ENCODE data around the gene TANGO2.

Gene TANGO2

GRCh38 chr22:20026204-20026908 lies 5.4 kb downstream of the TANGO2 start:
- Histone ChIP-seq H4K91ac (ENCODE audit: low read length) (no peak overlapping the region), H2AK5ac (ENCODE audit: low read length, severe bottlenecking) (no peak overlapping the region), H2BK12ac (ENCODE audit: low read length in 2 of 2) (no peak overlapping the region), H3K4ac (ENCODE audit: low read depth in 1 of 2, low read length in 2 of 2) (no peak overlapping the region), H3K4me1 (ENCODE audit: control insufficient read depth, insufficient read depth, low read depth, low read length) (peaks cover 17% of the 10 kb centered on the region), H3K18ac (ENCODE audit: low read depth in 1 of 2, low read length in 2 of 2) (no peak overlapping the region), H3K27me3 (ENCODE audit: control insufficient read depth in 1 of 2, insufficient read depth in 1 of 2, low read length in 2 of 2) (no peaks in the 10 kb centered on the region), H3K9me3 (ENCODE audit: control insufficient read depth, low read length) (no peaks in the 10 kb centered on the region), H2BK120ac (ENCODE audit: low read depth, low read length) (no peak overlapping the region), H2AFZ (ENCODE audit: low read depth, low read length) (no peak overlapping the region), H3K36me3 (ENCODE audit: control insufficient read depth in 1 of 2, insufficient read depth in 2 of 2, low read depth in 1 of 2, low read length in 2 of 2) (peaks cover 7 to 46% of the 10 kb centered on the region in 2 experiments), H3K9ac (ENCODE audit: low read length) (no peak overlapping the region), H3K27ac (ENCODE audit: low read length, poor library complexity, severe bottlenecking) (no peak overlapping the region), H2BK15ac (ENCODE audit: low read depth, poor library complexity, severe bottlenecking) (no peak overlapping the region), H2BK5ac (ENCODE audit: low read depth, low read length, poor library complexity, severe bottlenecking) (no peak overlapping the region), H3K79me1 (replicated peaks; ENCODE audit: low read length, poor library complexity, severe bottlenecking) (peaks cover 53% of the 10 kb centered on the region), H3K4me2 (ENCODE audit: low read length, poor library complexity, severe bottlenecking) (no peak overlapping the region), H3K23ac (ENCODE audit: low read length in 2 of 2) (no peak overlapping the region), H3K4me3 (ENCODE audit: insufficient read depth in 1 of 2, low read depth in 1 of 2, low read length in 2 of 2) (no peak overlapping the region), H4K8ac (ENCODE audit: low read length) (no peak overlapping the region), H3K14ac (ENCODE audit: low read length in 2 of 2) (no peak overlapping the region)
- DNase-seq = no peak
- over 99% methylated on average over 7 of the region's 13 CpGs for WGBS

GRCh38 chr22:20026996-20027601 lies 6.2 kb downstream of the TANGO2 start:
- WGBS = 84% methylated on average over 12 of the region's 12 CpGs
- Histone ChIP-seq H3K4ac (ENCODE audit: low read depth in 1 of 2, low read length in 2 of 2) (no peak overlapping the region), H3K9ac (ENCODE audit: low read length) (no peak overlapping the region)

GRCh38 chr22:20027966-20028854 lies 7.3 kb downstream of the TANGO2 start:
- DNase-seq = peak; percentile 23
- Histone ChIP-seq H3K14ac (ENCODE audit: low read length in 2 of 2) (no peak overlapping the region), H2BK120ac (ENCODE audit: low read depth, low read length) (no peak overlapping the region), H3K27me3 (ENCODE audit: control insufficient read depth in 1 of 2, insufficient read depth in 1 of 2, low read length in 2 of 2) (no peaks in the 10 kb centered on the region), H3K9me3 (ENCODE audit: control insufficient read depth, low read length) (no peaks in the 10 kb centered on the region), H3K4ac (ENCODE audit: low read depth in 1 of 2, low read length in 2 of 2) (no peak overlapping the region), H2AK5ac (ENCODE audit: low read length, severe bottlenecking) (no peak overlapping the region), H3K4me1 (ENCODE audit: control insufficient read depth, insufficient read depth, low read depth, low read length) (peaks cover 5% of the 10 kb centered on the region), H2BK12ac (ENCODE audit: low read length in 2 of 2) (no peak overlapping the region), H3K36me3 (ENCODE audit: control insufficient read depth in 1 of 2, insufficient read depth in 2 of 2, low read depth in 1 of 2, low read length in 2 of 2) (peaks cover 20 to 58% of the 10 kb centered on the region in 2 experiments), H3K79me1 (replicated peaks; ENCODE audit: low read length, poor library complexity, severe bottlenecking) (peaks cover 57% of the 10 kb centered on the region), H3K9ac (ENCODE audit: low read length) (no peak overlapping the region), H4K8ac (ENCODE audit: low read length) (no peak overlapping the region), H3K27ac (ENCODE audit: low read length, poor library complexity, severe bottlenecking) (no peak overlapping the region), H3K4me3 (ENCODE audit: insufficient read depth in 1 of 2, low read depth in 1 of 2, low read length in 2 of 2) (no peak overlapping the region), H2BK5ac (ENCODE audit: low read depth, low read length, poor library complexity, severe bottlenecking) (no peak overlapping the region), H2BK15ac (ENCODE audit: low read depth, poor library complexity, severe bottlenecking) (no peak overlapping the region), H2AFZ (ENCODE audit: low read depth, low read length) (no peak overlapping the region), H3K23ac (ENCODE audit: low read length in 2 of 2) (no peak overlapping the region), H3K4me2 (ENCODE audit: low read length, poor library complexity, severe bottlenecking) (no peak overlapping the region), H4K91ac (ENCODE audit: low read length) (no peak overlapping the region), H3K18ac (ENCODE audit: low read depth in 1 of 2, low read length in 2 of 2) (no peak overlapping the region)
- WGBS = 88% methylated on average over 9 of the region's 12 CpGs

More at GRCh38 chr22:20026996-20027601, 6.2 kb downstream of the TANGO2 start:
- Histone ChIP-seq H2BK15ac (ENCODE audit: low read depth, poor library complexity, severe bottlenecking) (no peak overlapping the region), H2AK5ac (ENCODE audit: low read length, severe bottlenecking) (no peak overlapping the region), H4K8ac (ENCODE audit: low read length) (no peak overlapping the region), H3K79me1 (replicated peaks; ENCODE audit: low read length, poor library complexity, severe bottlenecking) (peaks cover 60% of the 10 kb centered on the region), H3K9me3 (ENCODE audit: control insufficient read depth, low read length) (no peaks in the 10 kb centered on the region), H3K18ac (ENCODE audit: low read depth in 1 of 2, low read length in 2 of 2) (no peak overlapping the region), H3K27me3 (ENCODE audit: control insufficient read depth in 1 of 2, insufficient read depth in 1 of 2, low read length in 2 of 2) (no peaks in the 10 kb centered on the region), H3K14ac (ENCODE audit: low read length in 2 of 2) (no peak overlapping the region), H2AFZ (ENCODE audit: low read depth, low read length) (no peak overlapping the region), H2BK5ac (ENCODE audit: low read depth, low read length, poor library complexity, severe bottlenecking) (no peak overlapping the region), H4K91ac (ENCODE audit: low read length) (no peak overlapping the region), H3K4me1 (ENCODE audit: control insufficient read depth, insufficient read depth, low read depth, low read length) (peaks cover 9% of the 10 kb centered on the region), H3K36me3 (ENCODE audit: control insufficient read depth in 1 of 2, insufficient read depth in 2 of 2, low read depth in 1 of 2, low read length in 2 of 2) (peaks cover 14 to 54% of the 10 kb centered on the region in 2 experiments), H3K4me2 (ENCODE audit: low read length, poor library complexity, severe bottlenecking) (no peak overlapping the region), H3K4me3 (ENCODE audit: insufficient read depth in 1 of 2, low read depth in 1 of 2, low read length in 2 of 2) (no peak overlapping the region), H2BK12ac (ENCODE audit: low read length in 2 of 2) (no peak overlapping the region), H3K23ac (ENCODE audit: low read length in 2 of 2) (no peak overlapping the region), H2BK120ac (ENCODE audit: low read depth, low read length) (no peak overlapping the region), H3K27ac (ENCODE audit: low read length, poor library complexity, severe bottlenecking) (no peak overlapping the region)
- DNase-seq = no peak

All from mesenchymal stem cell (in vitro differentiated cells and primary cell).